SH-SY5Y (cell line): ENCODE results near the gene KLK14.

Experiments used
- GATA2 ChIP-seq: IDR thresholded peaks from 2 replicates; pipeline ENCODE4 v1.6.1; 2011; ENCODE audit warnings: mild to moderate bottlenecking, low read depth, low read length
- GATA3 ChIP-seq: IDR thresholded peaks from 2 replicates; pipeline ENCODE4 v1.6.1; 2011; ENCODE audit warnings: low read depth, mild to moderate bottlenecking, low read length, moderate library complexity

GRCh38 chr19:51123802-51124201 lies 41.1 kb upstream of the KLK14 start:
- TF ChIP-seq GATA2: no peak
- TF ChIP-seq GATA3: no peak
